ENCODE results near the gene ANK3.
"Not testable (repeated sequence)": the region's sequence is repeated elsewhere in the genome, so short reads cannot be mapped to it uniquely, and the experiment has no call there.

ANK3 gene

DNA sequence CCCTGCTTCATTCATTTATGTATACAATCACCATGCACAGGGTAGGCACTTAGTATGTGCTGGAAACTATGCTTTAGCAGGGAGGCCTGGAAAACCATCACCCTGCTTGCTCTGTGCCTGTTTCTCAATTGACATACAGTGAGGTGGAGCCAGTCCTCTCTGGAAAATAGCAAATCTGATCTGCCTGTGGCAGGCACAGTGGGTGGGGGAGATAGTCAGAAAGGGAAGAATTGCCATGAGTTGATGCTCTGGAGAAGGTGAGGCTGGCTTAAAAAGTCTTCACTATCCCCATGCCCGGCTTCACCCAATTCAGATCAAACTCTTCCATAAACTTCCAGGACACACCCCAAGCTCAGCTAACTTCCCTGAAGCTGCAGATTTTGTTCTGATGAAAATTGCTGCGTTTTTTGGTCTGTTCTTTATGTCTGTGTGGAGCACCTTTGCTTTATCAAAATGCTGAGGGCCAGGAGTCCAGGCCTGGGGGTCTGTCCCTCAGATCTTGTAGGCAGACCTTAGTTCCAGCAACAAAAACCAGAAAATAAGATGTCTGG lies 84.8 kb downstream of the ANK3 start:
- DNase-seq (ENCODE audit: low spot score): no peak

GRCh38 chr10:60303778-60304177 lies 85.9 kb downstream of the ANK3 start:
- DNase-seq (ENCODE audit: low spot score): no peak

DNA sequence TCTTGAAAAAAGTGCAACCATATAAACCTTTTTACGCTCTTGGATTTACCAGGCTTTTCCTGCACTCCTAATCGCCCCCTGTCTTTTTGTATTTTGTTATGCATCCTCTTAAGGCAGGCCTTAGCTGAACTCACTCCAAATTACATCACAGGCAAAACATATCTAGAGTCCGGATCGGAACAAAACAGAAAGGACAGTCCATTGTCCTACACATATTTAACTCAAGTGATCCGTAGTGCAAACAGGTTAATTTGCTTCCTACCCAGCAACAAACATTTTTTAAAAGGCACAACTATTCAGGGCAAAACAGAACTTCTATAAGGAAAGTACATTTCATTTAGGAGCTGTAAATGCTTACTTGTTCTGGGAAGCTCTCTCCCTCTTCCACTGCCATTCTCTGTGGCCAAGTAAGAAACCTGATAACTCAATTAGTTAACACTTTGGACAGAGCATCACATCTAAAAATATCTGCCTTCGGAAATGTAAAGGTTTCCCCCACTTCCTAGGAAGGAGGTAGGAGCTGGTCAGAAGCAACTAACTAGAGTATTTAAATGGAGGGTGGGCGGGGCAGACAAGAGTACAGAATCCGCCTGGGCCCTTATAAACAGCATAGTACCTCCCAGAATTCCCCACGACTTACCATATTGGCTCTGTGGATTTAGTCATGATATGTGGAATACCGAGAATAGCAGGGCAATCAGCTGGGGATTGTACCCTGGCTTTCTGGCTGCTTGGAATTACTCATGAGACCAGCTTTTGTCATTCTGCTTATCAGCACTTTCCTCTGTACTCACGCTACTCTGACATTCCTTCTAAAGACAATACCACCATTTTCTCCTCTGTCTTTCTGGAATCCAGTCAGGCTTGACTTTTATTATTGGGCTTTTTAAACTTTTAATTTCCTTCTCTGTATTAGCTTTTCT lies 89.5 kb downstream of the ANK3 start:
- no peak for DNase-seq (ENCODE audit: low spot score)

DNA sequence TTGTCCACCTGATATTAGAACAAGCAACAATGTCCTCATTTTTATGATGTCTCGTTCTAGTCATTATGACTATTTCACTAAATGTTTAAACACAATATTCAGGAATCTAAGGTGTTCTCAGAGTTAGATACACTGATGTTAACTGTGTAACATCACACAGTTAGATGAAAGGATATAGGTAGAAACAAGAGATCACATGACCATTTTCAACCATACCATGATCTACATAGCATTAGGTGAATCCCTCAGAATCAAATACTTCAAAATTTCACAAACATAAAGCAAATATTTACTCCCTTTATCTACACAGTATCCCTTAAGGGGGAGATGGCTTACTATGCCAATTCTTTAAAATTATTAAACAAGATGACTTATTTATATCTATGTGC lies 90.3 kb downstream of the ANK3 start:
- DNase-seq (ENCODE audit: low spot score): no peak

- no peak for DNase-seq (ENCODE audit: low spot score)
These were observed 91.0 kb downstream of the ANK3 start for GRCh38 chr10:60298408-60299389.

GRCh38 chr10:60296073-60296472 lies 93.6 kb downstream of the ANK3 start:
- DNase-seq (ENCODE audit: low spot score): no peak

- no peak for DNase-seq (ENCODE audit: low spot score)
These were observed 94.4 kb downstream of the ANK3 start for GRCh38 chr10:60295028-60295937.

GRCh38 chr10:60293581-60294175 lies 96.0 kb downstream of the ANK3 start:
- DNase-seq (ENCODE audit: low spot score): no peak

DNA sequence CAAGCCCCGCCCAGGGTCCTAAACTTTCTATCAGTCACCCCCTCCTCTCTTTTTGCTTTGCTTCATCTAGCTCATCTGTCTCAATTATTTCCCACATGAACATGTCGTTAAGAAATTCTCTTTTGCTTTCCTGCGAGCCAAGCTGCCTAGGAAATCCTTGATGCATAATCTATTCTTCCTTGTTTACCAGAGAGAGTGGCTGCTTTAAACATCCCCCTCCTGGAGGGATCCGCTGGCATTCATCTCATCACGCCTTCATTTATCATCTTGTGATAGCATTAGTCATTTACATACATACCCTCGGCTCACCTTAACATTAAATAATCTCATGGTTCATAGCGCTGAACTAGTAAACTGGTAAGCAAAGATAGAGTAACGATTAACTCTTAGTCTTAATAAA lies 96.7 kb downstream of the ANK3 start:
- no peak for DNase-seq (ENCODE audit: low spot score)

DNA sequence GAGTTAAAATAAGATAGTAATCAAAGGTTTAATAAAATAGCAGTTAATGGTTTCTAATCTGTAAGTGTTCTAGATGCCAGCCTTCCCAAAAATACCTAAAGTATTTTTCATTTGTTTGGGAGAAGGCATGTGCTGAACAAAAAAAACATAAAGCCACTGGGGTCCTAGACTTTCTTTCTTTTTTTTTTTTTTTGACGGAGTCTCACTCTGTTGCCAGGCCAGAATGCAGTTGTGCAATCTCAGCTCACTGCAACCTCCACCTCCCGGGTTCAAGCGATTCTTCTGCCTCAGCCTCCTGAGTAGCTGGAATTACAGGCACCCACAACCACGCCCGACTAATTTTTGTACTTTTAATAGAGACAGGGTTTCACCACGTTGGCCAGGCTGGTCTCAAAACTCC lies 97.1 kb downstream of the ANK3 start:
- not testable (repeated sequence) for DNase-seq (ENCODE audit: low spot score)

DNA sequence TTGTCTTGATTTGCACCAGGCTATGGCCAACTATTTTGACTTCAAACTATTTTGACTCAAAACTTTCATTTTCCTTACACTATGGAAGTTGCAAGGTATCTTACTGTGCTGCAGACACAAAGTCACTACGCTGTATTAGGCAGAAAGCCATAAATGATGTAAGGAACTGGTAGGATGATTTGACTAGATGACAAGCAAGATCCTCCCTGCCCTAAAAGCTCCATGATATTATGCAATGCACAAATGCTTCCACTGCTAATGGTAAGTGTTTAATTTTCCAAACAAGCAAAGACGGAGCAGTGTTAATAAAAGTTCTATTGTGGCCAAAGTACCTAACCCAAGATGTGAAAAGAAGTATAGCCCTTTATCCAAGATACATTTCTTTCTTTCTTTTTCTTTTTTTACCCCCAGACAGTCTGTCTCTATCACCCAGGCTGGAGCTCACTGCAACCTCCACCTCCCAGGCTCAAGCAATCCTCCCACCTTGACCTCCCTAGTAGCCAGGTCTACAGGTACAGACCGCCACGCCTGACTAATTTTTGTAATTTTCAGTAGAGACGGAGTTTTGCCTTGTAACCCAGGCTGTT lies 98.2 kb downstream of the ANK3 start:
- no peak for DNase-seq (ENCODE audit: low spot score)

DNA sequence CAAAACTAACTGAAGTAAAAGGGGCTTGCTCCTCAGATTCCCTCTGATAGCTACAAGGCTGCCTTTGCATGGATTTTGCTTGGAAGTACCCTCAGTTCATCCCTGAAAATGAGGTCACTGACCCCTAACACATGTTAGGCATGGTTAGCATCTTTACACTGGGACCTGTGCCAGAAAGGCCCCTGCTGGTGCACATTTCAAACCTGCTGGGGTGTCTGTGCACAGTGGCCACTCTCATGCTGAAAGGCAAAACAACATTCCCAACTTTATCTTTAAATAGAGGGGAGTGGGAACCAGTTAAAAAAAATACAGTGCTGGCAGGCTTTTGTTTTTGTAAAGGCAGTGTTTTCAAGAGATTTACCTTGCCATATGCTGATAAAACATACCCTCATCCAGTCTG lies 99.1 kb downstream of the ANK3 start:
- DNase-seq (ENCODE audit: low spot score): no peak

DNA sequence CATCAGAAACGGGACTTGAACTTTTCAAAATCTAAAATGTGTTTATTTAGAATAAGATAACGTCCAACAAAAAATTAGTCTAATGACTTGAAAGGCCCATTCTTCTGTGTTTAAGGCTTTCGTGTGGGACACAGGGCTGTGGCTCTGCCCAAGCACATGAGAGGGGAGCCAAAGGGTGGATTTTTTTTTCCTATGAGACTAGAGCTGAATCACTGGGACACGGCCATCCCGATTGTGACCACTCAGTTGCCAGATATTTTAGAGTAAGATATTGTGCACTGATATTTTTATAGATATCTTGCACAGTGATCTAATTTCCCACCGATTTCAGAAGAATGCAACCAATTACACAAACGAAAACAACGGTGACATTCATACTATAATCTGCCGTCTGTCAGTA lies 99.9 kb downstream of the ANK3 start:
- no peak for DNase-seq (ENCODE audit: low spot score)

GRCh38 chr10:60288256-60288655 lies 101.4 kb downstream of the ANK3 start:
- no peak for DNase-seq (ENCODE audit: low spot score)

GRCh38 chr10:60286559-60286958 lies 103.1 kb downstream of the ANK3 start:
- no peak for DNase-seq (ENCODE audit: low spot score)

DNA sequence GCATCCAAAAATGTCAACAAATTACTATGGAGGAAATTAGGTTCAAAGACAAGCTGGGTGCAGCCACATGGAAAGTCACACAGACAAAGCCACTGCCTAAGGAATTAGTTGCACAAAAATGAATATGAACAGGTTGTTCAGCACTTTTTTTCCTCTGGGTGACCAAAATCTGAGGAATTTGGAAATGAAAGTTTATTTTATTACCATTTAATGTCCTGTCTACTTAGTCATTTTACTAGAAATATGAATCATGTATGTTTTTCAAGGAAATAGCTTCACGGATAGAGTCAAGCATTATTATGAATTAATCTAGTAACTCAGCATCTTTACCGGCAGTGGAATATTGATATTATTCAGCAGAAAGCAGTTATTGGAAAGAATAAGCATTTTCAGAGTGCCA lies 106.3 kb downstream of the ANK3 start:
- no peak for DNase-seq (ENCODE audit: low spot score)

GRCh38 chr10:60282771-60283353 lies 106.8 kb downstream of the ANK3 start:
- DNase-seq (ENCODE audit: low spot score): no peak

- no peak for DNase-seq (ENCODE audit: low spot score)
These were observed 107.8 kb downstream of the ANK3 start for GRCh38 chr10:60281792-60282353.

DNA sequence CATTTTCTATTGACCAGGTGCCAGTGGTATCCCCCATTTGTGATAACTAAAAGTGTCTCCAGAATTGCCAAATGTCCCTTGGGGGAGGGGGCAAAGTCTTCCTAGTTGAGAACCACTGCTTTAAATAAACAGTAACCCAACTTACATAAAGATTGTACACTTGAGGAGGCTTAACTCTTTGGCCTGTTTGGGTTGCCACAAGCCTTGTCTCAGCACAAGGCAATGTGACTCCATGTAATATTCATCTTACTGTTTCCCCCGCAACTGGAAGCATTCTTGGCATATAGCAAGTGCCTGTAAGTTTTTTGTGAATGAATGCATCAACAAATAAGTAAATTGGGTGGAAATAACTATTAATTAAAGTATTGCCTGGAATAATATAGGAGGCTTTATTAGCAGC lies 108.3 kb downstream of the ANK3 start:
- no peak for DNase-seq (ENCODE audit: low spot score)

- DNase-seq (ENCODE audit: low spot score): no peak
These were observed 109.2 kb downstream of the ANK3 start for GRCh38 chr10:60280475-60280874.

Measured in CD4-positive, alpha-beta T cell treated with Interleukin-2 at 100 ng/mL for 4 hours (primary cell).